Activated CD8-positive, alpha-beta T cell treated with anti-CD3 and anti-CD28 coated beads for 36 hours (primary cell): ENCODE measurements around the gene GLIS2. TPM values are rescaled to one million over a fixed set of nuclear protein-coding genes. Genes with fewer than 3 reads are reported as not detected.

Source experiments
- ATAC-seq: fragments of 200-7000 bp; cut with Tn5 transposase; one replicate; pipeline ENCODE4 v1.10.0; 2021; ENCODE audit warnings: mild to moderate bottlenecking, moderate library complexity
- CTCF ChIA-PET: fragments of 350-600 bp; sonication (Branson Sonifier 250); formaldehyde crosslinking; loops from one replicate; lab custom pipeline; 2021; ENCODE audit warnings: antibody characterized with exemption; lab: Charles Lee
- POLR2A ChIA-PET: fragments of 350-600 bp; sonication (Branson Sonifier 250); formaldehyde crosslinking; loops from one replicate; lab custom pipeline; 2021; ENCODE audit warnings: antibody characterized with exemption; lab: Charles Lee
- DNase-seq: peaks from one replicate; pipeline ENCODE4 v3.0.0-alpha.2; 2020
- H3K27ac Mint-ChIP-seq: one replicate; pipeline ENCODE4 v1.8.0; 2021; ENCODE audit warnings: mild to moderate bottlenecking, mixed read lengths
- H3K27me3 Mint-ChIP-seq: one replicate; pipeline ENCODE4 v1.8.0; 2021; ENCODE audit warnings: mixed read lengths
- H3K36me3 Mint-ChIP-seq: one replicate; pipeline ENCODE4 v1.8.0; 2021; ENCODE audit warnings: low read depth, mixed read lengths
- H3K4me1 Mint-ChIP-seq: one replicate; pipeline ENCODE4 v1.8.0; 2021; ENCODE audit warnings: low read depth, mixed read lengths
- H3K4me3 Mint-ChIP-seq: one replicate; pipeline ENCODE4 v1.8.0; 2021; ENCODE audit warnings: mild to moderate bottlenecking, moderate library complexity, mixed read lengths
- H3K9me3 Mint-ChIP-seq: one replicate; pipeline ENCODE4 v1.8.0; 2021; ENCODE audit warnings: mixed read lengths
- intact Hi-C: fragments of 100-400 bp; cut with micrococcal nuclease; formaldehyde crosslinking; loops from one replicate; pipeline ENCODE4 v1.10.0; 2022
- total RNA-seq, 2 experiments: library from RNA; stranded (reverse); gene quantifications; one replicate each; pipeline ENCODE4 v1.2.3, GENCODE V29; 2021
- TF ChIP-seq, protein P1 (sequence below): fragments of 200-600 bp; IDR thresholded peaks from one replicate; pipeline ENCODE4 v1.8.0; 2022; ENCODE audit warnings: antibody characterized with exemption, mild to moderate bottlenecking

The GLIS2 gene
- total RNA-seq, 2 experiments from 2014 or later = 0.49 to 0.77 TPM

- Mint-ChIP-seq H3K9me3 (no peaks in the 10 kb centered on the region), H3K4me1 (no peaks in the 10 kb centered on the region), H3K27ac (no peak overlapping the region), H3K36me3 (peaks cover 7% of the 10 kb centered on the region), H3K27me3 (no peaks in the 10 kb centered on the region), H3K4me3 (no peak overlapping the region)
- CTCF ChIA-PET = interaction anchor here (1.3 to 1.5 kb wide), 3 partner anchors 17 to 18 kb away, joined by 4 to 5 read pairs (median 5); no protein-coding TSS in a partner anchor
- intact Hi-C loops = no loop called here
- POLR2A ChIA-PET = no interaction called here
- ATAC-seq = peak; percentile 30
- DNase-seq = no peak
- TF ChIP-seq, protein P1, sequence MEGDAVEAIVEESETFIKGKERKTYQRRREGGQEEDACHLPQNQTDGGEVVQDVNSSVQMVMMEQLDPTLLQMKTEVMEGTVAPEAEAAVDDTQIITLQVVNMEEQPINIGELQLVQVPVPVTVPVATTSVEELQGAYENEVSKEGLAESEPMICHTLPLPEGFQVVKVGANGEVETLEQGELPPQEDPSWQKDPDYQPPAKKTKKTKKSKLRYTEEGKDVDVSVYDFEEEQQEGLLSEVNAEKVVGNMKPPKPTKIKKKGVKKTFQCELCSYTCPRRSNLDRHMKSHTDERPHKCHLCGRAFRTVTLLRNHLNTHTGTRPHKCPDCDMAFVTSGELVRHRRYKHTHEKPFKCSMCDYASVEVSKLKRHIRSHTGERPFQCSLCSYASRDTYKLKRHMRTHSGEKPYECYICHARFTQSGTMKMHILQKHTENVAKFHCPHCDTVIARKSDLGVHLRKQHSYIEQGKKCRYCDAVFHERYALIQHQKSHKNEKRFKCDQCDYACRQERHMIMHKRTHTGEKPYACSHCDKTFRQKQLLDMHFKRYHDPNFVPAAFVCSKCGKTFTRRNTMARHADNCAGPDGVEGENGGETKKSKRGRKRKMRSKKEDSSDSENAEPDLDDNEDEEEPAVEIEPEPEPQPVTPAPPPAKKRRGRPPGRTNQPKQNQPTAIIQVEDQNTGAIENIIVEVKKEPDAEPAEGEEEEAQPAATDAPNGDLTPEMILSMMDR = no peak
Observed at GRCh38 chr16:4385789-4386450, 70.1 kb downstream of the GLIS2 start.

DNA sequence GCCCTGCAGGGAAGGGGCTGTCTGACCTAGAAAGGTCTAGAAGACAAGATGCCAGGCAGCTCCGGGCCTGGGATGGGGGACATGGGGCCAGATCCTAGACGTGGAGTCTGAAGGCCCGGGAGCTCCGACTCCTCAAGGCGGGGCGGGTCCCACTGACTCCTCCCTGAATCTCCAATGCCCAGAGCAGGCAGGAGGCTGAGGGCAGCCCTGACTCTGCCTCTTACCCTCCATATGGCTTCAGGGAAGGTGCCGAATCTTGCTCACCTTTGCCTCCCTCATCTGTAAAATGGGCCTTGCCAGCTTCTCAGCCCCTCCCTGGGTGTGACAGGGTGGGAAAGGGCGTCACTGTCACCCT, 70.6 kb downstream of the GLIS2 start:
- no peaks in the 10 kb centered on the region for H3K27me3 Mint-ChIP-seq
- CTCF ChIA-PET = interaction anchor here (1.3 kb wide), 1 partner anchor 16 kb away, joined by 5 read pairs; no protein-coding TSS in a partner anchor

GRCh38 chr16:4386951-4387565, 71.2 kb downstream of the GLIS2 start:
- H3K27me3 Mint-ChIP-seq = no peaks in the 10 kb centered on the region
- peaks cover 7% of the 10 kb centered on the region for H3K36me3 Mint-ChIP-seq
- ChIA-PET POLR2A (no interaction called here), CTCF (interaction anchor here (1.3 kb wide), 1 partner anchor 16 kb away, joined by 5 read pairs; no protein-coding TSS in a partner anchor)
- H3K9me3 Mint-ChIP-seq = no peaks in the 10 kb centered on the region
- H3K4me3 Mint-ChIP-seq = no peak overlapping the region
- TF ChIP-seq, protein P1 = no peak
- no peak for DNase-seq
- no peak overlapping the region for H3K27ac Mint-ChIP-seq
- no peaks in the 10 kb centered on the region for H3K4me1 Mint-ChIP-seq
- ATAC-seq = no peak
- intact Hi-C loops = no loop called here

More for the DNA sequence above, 70.6 kb downstream of the GLIS2 start:
- TF ChIP-seq, protein P1 = no peak
- POLR2A ChIA-PET = no interaction called here
- intact Hi-C loops = no loop called here
- ATAC-seq (no peak), DNase-seq (no peak)
- H3K4me3 Mint-ChIP-seq = no peak overlapping the region
- H3K4me1 Mint-ChIP-seq = no peaks in the 10 kb centered on the region
- no peaks in the 10 kb centered on the region for H3K9me3 Mint-ChIP-seq
- no peak overlapping the region for H3K27ac Mint-ChIP-seq
- peaks cover 7% of the 10 kb centered on the region for H3K36me3 Mint-ChIP-seq

DNA sequence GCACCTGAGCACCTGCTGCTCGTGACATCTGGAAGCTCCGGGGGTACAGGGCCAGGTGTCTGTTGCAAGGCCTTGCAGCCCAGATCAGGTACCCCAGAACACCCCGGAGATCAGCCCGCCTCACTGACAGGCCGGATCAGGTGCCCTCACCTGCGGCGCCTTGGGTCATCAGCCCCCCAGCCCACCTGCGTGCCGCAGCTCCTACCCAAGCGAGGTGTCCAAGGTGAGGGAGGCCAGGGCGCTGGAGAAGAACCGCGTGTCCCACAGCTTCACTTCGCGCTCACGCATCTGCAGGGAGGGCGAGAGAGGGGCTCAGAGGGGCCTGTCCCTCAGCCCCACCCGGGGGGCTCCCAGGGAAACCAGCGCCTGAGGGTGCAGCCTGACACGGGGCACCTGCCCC, 71.9 kb downstream of the GLIS2 start:
- Mint-ChIP-seq H3K4me1 (peaks cover 3% of the 10 kb centered on the region), H3K27me3 (no peaks in the 10 kb centered on the region), H3K4me3 (no peak overlapping the region), H3K36me3 (peaks cover 7% of the 10 kb centered on the region), H3K27ac (no peak overlapping the region), H3K9me3 (no peaks in the 10 kb centered on the region)
- POLR2A ChIA-PET = interaction anchor here (1.0 kb wide), 2 partner anchors 15 to 22 kb away, joined by 3 read pairs; no protein-coding TSS in a partner anchor
- TF ChIP-seq, protein P1 = no peak
- intact Hi-C loops = no loop called here
- ATAC-seq (no peak), DNase-seq (no peak)
- CTCF ChIA-PET = interaction anchor here (8.6 kb wide), 1 partner anchor 16 kb away, joined by 65 read pairs; no protein-coding TSS in a partner anchor
